ENCODE data around the gene RHOA. TPM values are rescaled to one million over a fixed set of nuclear protein-coding genes. Genes with fewer than 3 reads are reported as not detected.
"Not testable (repeated sequence)": the region's sequence is repeated elsewhere in the genome, so short reads cannot be mapped to it uniquely, and the experiment has no call there.

Gene RHOA
- total RNA-seq, 6 experiments from 2014 or later: 142 to 251 (median 171) TPM

GRCh38 chr3:49333916-49334633 lies 77.7 kb downstream of the RHOA start:
- Histone ChIP-seq H3K4me1 (peaks cover 0 to 5% (median 2%) of the 10 kb centered on the region in 4 donors), H3K9me3 (no peaks in the 10 kb centered on the region), H3K27ac (no peak overlapping the region), H3K27me3 (no peaks in the 10 kb centered on the region), H3K36me3 (peaks cover 0 to 55% (median 13%) of the 10 kb centered on the region in 4 donors), H3K4me3 (no peak overlapping the region)
- DNase-seq (no peak), ATAC-seq (no peak)
- no peak for TF ChIP-seq POLR2A (IDR thresholded peaks at IDR 0.05)
- TF ChIP-seq, protein P1, sequence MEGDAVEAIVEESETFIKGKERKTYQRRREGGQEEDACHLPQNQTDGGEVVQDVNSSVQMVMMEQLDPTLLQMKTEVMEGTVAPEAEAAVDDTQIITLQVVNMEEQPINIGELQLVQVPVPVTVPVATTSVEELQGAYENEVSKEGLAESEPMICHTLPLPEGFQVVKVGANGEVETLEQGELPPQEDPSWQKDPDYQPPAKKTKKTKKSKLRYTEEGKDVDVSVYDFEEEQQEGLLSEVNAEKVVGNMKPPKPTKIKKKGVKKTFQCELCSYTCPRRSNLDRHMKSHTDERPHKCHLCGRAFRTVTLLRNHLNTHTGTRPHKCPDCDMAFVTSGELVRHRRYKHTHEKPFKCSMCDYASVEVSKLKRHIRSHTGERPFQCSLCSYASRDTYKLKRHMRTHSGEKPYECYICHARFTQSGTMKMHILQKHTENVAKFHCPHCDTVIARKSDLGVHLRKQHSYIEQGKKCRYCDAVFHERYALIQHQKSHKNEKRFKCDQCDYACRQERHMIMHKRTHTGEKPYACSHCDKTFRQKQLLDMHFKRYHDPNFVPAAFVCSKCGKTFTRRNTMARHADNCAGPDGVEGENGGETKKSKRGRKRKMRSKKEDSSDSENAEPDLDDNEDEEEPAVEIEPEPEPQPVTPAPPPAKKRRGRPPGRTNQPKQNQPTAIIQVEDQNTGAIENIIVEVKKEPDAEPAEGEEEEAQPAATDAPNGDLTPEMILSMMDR (IDR thresholded peaks at IDR 0.05): no peak
- intact Hi-C loops (cut with DNase I): no loop called here
- WGBS (ENCODE audit: insufficient coverage, low coverage, low lambda C conversion rate, missing lambda C conversion rate): 77% methylated on average over 3 of the region's 5 CpGs

- WGBS (ENCODE audit: insufficient coverage, low coverage, low lambda C conversion rate, missing lambda C conversion rate): 64% methylated on average over 3 of the region's 3 CpGs
Measured at GRCh38 chr3:49333091-49333490, 78.7 kb downstream of the RHOA start.

DNA sequence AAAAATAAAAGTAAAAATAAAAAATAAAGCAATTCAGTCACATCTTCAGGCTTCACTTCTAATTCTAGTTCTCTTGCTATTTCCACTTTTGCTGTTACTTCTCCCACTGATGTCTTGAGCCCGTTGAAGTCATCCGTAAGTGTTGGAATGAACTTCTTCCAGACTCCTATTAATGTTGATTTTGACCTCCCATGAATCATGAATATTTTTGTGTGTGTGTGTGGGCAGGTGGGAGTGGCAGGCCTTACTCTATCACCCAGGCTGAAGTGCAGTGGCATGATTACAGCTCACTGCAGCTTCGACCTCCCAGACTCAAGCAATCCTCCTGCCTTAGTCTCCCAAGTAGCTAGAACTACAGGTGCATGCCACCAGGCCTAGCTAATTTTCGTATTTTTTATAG lies 82.6 kb downstream of the RHOA start:
- no peaks in the 10 kb centered on the region for H3K27me3 ChIP-seq
- DNase-seq: no peak
- no peak overlapping the region for H3K4me3 ChIP-seq
- H3K27ac ChIP-seq: no peak overlapping the region
- H3K4me1 ChIP-seq: no peaks in the 10 kb centered on the region
- H3K36me3 ChIP-seq: peaks cover 20 to 67% (median 34%) of the 10 kb centered on the region in 4 donors
- no peaks in the 10 kb centered on the region for H3K9me3 ChIP-seq
- no peak for ATAC-seq
- intact Hi-C loops (cut with DNase I): no loop called here
- TF ChIP-seq POLR2A (IDR thresholded peaks at IDR 0.05): no peak
- TF ChIP-seq, protein P1 (IDR thresholded peaks at IDR 0.05): no peak
- 84% methylated on average over 4 of the region's 4 CpGs for whole genome bisulfite sequencing (ENCODE audit: insufficient coverage, low coverage, low lambda C conversion rate, missing lambda C conversion rate)

More at GRCh38 chr3:49333091-49333490, 78.7 kb downstream of the RHOA start:
- Histone ChIP-seq H3K4me1 (no peaks in the 10 kb centered on the region), H3K27me3 (no peaks in the 10 kb centered on the region), H3K27ac (no peak overlapping the region), H3K36me3 (peaks cover 0 to 58% (median 13%) of the 10 kb centered on the region in 4 donors), H3K9me3 (no peaks in the 10 kb centered on the region), H3K4me3 (no peak overlapping the region)
- no peak for TF ChIP-seq POLR2A (IDR thresholded peaks at IDR 0.05)
- TF ChIP-seq, protein P1 (IDR thresholded peaks at IDR 0.05): no peak
- intact Hi-C loops (cut with DNase I): no loop called here
- ATAC-seq (peak in 2 of 4 donors; percentile 30 to 40), DNase-seq (no peak)

DNA sequence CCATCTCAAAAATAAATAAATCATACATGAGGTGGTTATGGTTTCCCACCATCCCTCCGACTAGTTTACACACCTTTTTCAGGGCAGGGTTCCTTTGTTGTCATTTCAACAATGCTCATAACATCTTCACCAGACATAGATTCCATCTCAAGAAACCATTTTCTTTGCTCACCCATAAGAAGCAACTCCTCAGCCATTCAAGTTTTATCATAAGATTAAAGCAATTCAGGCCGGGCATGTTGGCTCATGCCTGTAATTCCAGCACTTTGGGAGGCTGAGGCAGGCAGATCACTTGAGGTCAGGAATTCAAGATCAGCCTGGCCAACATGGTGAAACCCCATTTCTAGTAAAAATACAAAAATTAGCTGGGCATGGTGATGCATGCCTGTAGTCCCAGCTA lies 83.4 kb downstream of the RHOA start:
- H3K36me3 ChIP-seq: peaks cover 20 to 68% (median 37%) of the 10 kb centered on the region in 4 donors
- DNase-seq; H3K27ac ChIP-seq; H3K4me1 ChIP-seq; H3K9me3 ChIP-seq; H3K27me3 ChIP-seq; intact Hi-C loops (cut with DNase I); ATAC-seq; H3K4me3 ChIP-seq: not testable (repeated sequence)
- WGBS (ENCODE audit: insufficient coverage, low coverage, low lambda C conversion rate, missing lambda C conversion rate): 100% methylated on average over 2 of the region's 2 CpGs

DNA sequence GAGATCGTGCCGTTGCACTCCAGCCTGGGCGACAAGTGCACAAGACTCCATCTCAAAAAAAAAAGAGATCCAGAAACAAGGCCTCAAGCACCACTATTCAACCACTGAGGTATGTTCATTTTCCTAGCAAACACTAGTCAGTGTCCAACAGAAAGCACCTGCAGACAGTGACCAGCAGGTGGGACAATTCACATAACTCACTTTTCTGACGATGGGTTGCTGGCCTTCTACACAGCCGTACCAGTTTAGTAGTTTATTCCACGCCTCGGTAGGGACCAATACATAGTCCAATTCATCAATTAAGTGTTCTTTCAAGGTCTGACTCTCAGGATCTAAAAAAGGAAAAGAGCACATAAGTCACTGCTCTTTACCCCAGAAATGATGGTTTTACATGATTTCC lies 84.3 kb downstream of the RHOA start:
- Histone ChIP-seq H3K27me3 (no peaks in the 10 kb centered on the region), H3K4me1 (no peaks in the 10 kb centered on the region), H3K9me3 (no peaks in the 10 kb centered on the region), H3K27ac (no peak overlapping the region), H3K36me3 (peaks cover 20 to 62% (median 40%) of the 10 kb centered on the region in 4 donors), H3K4me3 (no peak overlapping the region)
- 54% methylated on average over 6 of the region's 7 CpGs for WGBS (ENCODE audit: insufficient coverage, low coverage, low lambda C conversion rate, missing lambda C conversion rate)
- intact Hi-C loops (cut with DNase I): no loop called here
- TF ChIP-seq POLR2A (IDR thresholded peaks at IDR 0.05): no peak
- TF ChIP-seq, protein P1 (IDR thresholded peaks at IDR 0.05): peak; percentile 32 to 42 (median 36)
- ATAC-seq (peak; percentile 53 to 76 (median 72)), DNase-seq (no peak)

All from right lobe of liver (tissue), 6 donors.